Measurements from ENCODE around the gene CEP43.

DNA sequence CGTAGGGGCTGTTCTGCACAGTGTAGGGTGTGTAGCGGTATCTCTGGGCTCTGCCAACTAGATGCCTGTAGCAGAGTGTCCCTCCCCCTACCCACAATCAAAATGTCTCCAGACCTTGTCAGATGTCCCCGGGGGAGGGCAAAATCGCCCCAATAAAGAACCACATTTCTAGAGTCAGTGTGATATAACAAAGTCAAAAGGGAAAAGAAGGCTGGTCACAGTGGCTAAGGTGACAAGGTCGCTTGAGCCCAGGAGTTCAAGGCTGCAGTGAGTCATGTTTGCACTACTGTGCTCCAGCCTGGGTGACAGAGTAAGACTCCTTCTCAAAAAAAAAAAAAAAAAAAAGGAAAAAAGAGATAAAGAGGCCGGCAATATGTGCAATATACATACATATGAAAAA lies 11.7 kb upstream of the CEP43 start:
- TF ChIP-seq, protein P1, sequence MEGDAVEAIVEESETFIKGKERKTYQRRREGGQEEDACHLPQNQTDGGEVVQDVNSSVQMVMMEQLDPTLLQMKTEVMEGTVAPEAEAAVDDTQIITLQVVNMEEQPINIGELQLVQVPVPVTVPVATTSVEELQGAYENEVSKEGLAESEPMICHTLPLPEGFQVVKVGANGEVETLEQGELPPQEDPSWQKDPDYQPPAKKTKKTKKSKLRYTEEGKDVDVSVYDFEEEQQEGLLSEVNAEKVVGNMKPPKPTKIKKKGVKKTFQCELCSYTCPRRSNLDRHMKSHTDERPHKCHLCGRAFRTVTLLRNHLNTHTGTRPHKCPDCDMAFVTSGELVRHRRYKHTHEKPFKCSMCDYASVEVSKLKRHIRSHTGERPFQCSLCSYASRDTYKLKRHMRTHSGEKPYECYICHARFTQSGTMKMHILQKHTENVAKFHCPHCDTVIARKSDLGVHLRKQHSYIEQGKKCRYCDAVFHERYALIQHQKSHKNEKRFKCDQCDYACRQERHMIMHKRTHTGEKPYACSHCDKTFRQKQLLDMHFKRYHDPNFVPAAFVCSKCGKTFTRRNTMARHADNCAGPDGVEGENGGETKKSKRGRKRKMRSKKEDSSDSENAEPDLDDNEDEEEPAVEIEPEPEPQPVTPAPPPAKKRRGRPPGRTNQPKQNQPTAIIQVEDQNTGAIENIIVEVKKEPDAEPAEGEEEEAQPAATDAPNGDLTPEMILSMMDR (IDR thresholded peaks at IDR 0.05; ENCODE audit: poor library complexity, severe bottlenecking), result no peak
- TF ChIP-seq TAF1 (IDR thresholded peaks at IDR 0.05; ENCODE audit: low read depth), result no peak

All from neural cell (in vitro differentiated cells).